GM21825 (cell line): ENCODE results near the gene COX5A.
"Not testable (repeated sequence)": the region's sequence is repeated elsewhere in the genome, so short reads cannot be mapped to it uniquely, and the experiment has no call there.

Experiments
- ATAC-seq: cut with Tn5 transposase; IDR thresholded peaks from one replicate; pipeline ENCODE4 v1.9.1; 2021; ENCODE audit warnings: mild to moderate bottlenecking, moderate library complexity; ENCODE audit not compliant: unreplicated experiment

The COX5A gene

DNA sequence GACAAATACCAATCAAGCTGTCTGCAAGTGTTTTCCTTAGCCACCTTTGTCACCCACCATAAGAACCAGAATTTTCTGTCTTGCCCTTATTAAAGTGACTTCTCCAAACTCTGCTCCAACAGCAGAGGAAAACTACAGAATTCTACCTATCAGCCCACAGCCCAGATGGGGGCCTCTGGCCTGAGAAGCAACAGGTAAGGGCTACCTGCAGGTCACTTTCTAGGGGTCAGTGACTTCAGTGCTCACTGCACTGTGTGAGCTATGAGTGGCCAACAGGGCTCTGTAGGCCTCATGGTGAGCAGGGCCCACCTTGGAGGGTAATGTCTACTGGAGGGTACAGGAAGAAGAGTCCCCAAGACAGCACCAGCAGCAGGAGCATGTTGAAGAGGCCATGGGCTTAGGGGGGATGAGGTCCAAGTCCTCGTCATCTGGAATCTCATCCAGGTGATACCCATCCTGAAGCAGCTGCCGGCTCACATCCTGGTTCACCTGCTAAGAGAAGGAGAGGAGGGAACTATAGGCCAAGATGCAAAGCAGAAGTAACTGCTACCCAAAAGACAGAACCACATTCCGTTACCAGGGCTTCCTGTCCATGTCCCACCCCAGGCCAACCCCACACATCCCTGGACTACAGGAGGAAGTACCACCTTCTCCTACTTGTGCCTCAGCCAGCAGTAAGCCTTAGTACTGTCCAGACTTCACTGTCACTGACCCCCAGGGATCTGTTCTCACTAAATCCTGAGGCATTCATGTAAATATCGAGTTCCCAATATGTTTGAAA, 35.4 kb downstream of the COX5A start:
- ATAC-seq: no peak

- no peak for ATAC-seq
Measured at GRCh38 chr15:74901612-74902063, 36.2 kb downstream of the COX5A start.

DNA sequence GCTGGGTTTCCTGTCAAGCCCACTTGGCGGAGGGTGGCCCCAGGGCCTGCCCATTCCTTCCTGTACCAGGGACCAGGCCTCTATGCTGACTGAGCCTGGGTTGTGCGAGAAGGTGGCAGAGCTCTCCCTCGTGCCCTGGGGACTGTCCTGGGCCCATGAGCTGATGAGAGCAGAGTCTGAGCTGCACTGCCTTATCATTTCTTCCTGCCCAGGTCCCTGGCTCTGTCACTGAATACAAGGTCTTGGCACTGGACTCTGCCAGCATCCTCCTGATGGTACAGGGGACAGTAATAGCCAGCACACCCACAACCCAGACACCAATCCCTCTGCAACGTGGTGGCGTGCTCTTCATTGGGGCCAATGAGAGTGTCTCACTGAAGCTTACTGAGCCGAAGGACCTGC, 40.6 kb downstream of the COX5A start:
- ATAC-seq: no peak

GRCh38 chr15:74896316-74896715, 41.6 kb downstream of the COX5A start:
- ATAC-seq: no peak

- no peak for ATAC-seq
Measured at GRCh38 chr15:74895830-74896229, 42.0 kb downstream of the COX5A start.

- not testable (repeated sequence) for ATAC-seq
Measured at GRCh38 chr15:74894383-74894782, 43.5 kb downstream of the COX5A start.

DNA sequence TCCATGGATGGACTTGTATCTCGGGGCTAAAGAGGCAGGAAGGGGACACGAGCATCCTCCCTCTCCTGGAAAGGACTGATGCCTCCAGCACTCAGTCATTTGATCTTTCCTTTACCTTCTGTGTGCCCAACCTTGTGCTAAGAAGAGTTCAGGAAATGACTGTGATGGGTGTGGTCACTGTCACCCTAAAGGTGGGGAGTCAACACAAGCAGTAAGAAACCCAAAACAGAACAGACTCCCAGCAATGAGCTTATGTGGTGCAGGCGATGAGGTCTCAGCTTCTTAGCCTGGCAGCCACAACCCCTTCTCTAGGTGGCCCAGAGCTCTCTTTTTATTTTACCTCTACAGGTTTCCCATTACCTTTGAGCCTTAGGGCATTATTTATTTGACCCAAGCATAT, 44.2 kb downstream of the COX5A start:
- no peak for ATAC-seq

DNA sequence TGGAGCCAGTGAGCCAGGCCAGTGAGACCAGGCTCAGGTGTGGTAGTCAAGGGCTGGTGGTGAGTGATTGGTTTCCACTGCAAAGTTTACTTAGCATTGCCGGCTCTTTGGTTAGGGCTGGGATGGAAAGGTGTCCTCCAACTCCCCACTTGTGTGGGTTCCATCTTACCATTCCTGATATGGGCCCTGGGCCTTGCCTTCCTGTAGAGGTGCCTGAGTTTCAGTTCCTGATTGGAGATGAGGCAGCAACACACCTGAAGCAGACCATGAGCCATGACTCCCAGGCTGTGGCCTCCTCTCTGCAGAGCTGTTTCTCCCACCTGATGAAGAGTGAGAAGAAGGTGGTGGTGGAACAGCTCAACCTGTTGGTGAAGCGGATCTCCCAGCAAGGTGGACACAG, 44.9 kb downstream of the COX5A start:
- ATAC-seq: no peak

GRCh38 chr15:74892313-74892712, 45.6 kb downstream of the COX5A start:
- no peak for ATAC-seq

GRCh38 chr15:74891469-74891868, 46.4 kb downstream of the COX5A start:
- ATAC-seq: no peak

DNA sequence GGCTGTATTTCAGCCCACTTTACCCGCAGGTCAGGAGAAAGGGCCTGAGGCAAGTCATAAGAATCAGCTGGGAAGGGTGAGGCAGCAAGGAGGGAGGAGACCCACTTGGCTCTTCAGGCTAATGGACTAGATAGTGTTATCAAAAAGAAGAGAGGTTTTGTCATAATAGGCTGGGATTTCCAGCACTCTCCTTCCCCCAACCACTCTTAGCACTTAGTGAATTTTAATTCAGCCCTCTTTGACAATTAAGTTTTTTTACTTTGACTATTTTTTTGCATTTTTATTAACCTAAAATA, 47.3 kb downstream of the COX5A start:
- no peak for ATAC-seq

DNA sequence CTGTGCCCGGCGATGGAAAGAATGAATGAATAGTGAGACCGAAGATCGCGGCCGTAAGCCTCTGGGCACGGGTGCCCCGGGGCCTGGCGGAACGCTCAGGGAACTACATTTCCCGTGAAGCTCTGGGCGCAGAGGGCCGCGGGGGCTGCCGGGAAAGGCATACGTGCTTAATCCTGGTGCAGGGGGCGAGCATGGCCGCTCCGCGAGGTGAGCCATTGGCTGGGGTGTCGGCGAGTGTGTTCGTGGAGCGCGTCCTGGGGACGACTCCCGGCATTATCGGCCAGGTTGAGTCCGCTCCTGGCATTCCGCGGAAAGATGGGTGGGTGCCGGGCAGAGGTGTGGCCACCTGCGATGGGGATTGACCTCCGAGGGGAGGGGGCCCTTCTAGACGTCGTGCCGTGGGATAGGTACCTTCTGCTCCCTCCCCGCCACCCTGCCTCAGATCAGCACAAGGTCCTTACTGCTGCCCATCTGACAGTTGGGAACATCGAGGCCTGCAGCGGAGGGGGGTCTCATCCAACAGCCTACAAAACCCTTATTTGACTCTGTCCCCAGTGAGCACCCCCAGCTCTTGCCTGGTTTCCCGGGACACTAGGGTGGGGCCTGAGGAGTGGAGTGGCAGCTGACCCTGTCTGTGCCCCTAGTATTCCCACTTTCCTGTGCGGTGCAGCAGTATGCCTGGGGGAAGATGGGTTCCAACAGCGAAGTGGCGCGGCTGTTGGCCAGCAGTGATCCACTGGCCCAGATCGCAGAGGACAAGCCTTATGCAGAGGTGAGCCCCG, 47.8 kb downstream of the COX5A start, which contains the start of gene MPI:
MPI (plus strand) TSS at position 160 of the 782 bp plus-strand sequence; CDS start at position 192, 32 bp downstream.
- ATAC-seq: peak; percentile 84

GRCh38 chr15:74889390-74889882, 48.4 kb downstream of the COX5A start:
- ATAC-seq: peak; percentile 19

DNA sequence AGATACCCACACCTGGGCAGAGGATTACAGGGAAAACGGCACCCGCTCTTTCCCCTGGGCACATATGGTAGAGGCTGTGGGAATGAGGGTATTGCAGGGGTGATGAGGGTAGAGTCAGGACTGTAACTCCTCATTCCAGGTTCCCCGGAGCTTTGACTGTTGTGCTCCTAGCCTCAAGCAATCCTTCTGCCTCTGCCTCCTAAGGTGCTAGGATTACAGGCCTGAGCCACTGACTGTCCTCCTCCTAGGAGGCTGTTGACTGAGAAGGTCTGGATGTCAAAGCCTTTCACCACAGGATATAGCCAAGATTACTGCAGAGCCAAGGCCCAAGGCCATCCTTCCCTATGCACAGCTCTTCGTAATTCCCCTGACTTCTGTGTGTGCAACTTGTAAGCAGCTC, 49.2 kb downstream of the COX5A start:
- ATAC-seq: no peak

DNA sequence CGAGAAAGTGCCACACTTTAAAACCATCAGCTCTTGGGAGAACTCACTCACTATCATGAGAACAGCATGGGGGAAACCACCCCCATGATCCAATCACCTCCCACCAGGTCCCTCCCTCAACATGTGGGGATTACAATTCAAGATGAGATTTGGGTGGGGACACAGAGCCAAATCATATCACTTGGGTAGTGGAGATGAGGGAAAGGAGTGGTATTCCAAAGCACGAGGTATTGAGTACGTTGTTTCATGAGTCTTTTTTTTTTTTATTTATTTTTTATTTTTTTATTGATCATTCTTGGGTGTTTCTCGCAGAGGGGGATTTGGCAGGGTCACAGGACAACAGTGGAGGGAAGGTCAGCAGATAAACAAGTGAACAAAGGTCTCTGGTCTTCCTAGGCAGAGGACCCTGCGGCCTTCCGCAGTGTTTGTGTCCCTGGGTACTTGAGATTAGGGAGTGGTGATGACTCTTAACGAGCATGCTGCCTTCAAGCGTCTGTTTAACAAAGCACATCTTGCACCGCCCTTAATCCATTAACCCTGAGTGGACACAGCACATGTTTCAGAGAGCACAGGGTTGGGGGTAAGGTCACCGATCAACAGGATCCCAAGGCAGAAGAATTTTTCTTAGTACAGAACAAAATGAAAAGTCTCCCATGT, 50.2 kb downstream of the COX5A start:
- ATAC-seq: not testable (repeated sequence)

GRCh38 chr15:74885461-74885860, 52.4 kb downstream of the COX5A start:
- ATAC-seq: no peak

DNA sequence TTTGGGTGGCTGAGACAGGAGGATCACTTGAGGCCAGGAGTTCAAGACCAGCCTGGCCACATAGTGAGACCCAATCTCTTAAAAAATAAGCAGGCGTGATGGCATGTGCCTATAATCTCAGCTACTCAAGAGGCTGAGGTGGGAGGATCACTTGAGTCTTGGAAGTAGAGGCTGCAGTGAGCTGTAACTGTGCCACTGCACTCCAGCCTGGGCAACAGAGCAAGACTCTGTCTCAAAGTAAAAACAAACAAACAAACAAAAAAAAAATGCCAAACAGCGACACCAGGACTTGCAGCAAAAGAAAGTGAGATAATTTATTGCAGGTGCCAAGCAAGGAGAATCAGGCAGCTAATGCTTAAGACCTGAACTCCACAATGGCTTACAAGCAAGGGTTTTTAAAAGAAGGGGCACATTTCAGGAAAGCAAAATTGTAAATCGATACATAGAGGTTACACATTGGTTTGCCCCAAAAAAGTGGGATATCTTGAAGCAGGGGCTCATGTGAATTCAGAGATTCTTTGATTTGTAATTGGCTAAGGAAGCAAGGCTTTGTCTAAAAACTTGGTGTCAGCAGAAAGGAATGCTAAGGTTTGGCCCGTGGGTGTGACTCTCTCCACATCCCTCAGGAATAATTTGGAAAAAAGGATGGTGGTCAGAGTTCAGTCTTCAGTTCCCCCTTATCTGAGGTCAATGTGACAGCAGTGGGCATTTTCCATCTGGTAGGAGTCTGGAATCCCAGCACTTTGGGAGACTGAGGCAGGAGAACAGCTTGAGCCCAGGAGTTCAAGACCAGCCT, 53.2 kb downstream of the COX5A start:
- no peak for ATAC-seq

DNA sequence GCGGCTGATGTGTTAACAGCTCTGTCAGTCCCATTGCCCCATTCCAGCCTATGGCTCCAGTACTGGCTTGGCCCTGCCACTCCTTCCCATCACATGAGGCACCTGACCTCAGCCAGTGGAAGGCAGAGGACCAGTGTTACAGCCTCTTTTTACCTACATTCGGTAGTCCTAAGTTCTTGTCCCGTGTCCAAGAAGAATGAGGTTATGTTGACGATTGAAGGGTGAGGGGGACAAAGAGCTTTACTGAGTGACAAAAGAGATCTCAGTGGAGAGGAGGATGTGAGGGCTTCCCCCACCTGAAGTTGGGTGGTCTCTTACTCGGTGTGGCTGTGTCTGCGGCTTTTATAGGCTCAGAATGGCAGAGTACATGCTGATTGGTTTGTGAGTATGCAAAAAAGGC, 55.3 kb downstream of the COX5A start:
- ATAC-seq: no peak

- no peak for ATAC-seq
Measured at GRCh38 chr15:74878273-74878672, 59.6 kb downstream of the COX5A start.

GRCh38 chr15:74873756-74874424, 64.0 kb downstream of the COX5A start:
- ATAC-seq: no peak
